Liver (tissue), 9 donors: ENCODE results near the gene PDE4B. TPM values are rescaled to one million over a fixed set of nuclear protein-coding genes. Genes with fewer than 3 reads are reported as not detected.

Experiments
- DNase-seq: peaks from one replicate; pipeline ENCODE4 v3.0.0-alpha.2; 2017; ENCODE audit warnings: low spot score
- H3K27ac ChIP-seq, 2 donors: one replicate each; pipeline ENCODE4 v1.7.0; 2013; ENCODE audit warnings: inconsistent platforms in 2 of 2, low read length in 2 of 2, control low read depth in 1 of 2, low read depth in 1 of 2, mild to moderate bottlenecking in 1 of 2
- H3K27me3 ChIP-seq, 4 donors: one replicate each; pipeline versions ENCODE4 v1.6.1 to v1.7.0; 2013; ENCODE audit warnings: low read length in 3 of 4, inconsistent platforms in 1 of 4, mild to moderate bottlenecking in 1 of 4, moderate library complexity in 1 of 4; ENCODE audit not compliant: control insufficient read depth in 4 of 4, insufficient read depth in 4 of 4
- H3K36me3 ChIP-seq, 4 donors: one replicate each; pipeline versions ENCODE4 v1.6.1 to v1.7.0; 2013; ENCODE audit warnings: low read length in 3 of 4, mild to moderate bottlenecking in 3 of 4, low read depth in 1 of 4, moderate library complexity in 1 of 4; ENCODE audit not compliant: control insufficient read depth in 4 of 4, insufficient read depth in 3 of 4
- H3K4me1 ChIP-seq, 4 donors: one replicate each; pipeline versions ENCODE4 v1.6.1 to v1.7.0; 2013; ENCODE audit warnings: low read length in 3 of 4, mild to moderate bottlenecking in 3 of 4, moderate library complexity in 1 of 4; ENCODE audit not compliant: control insufficient read depth in 4 of 4, insufficient read depth in 4 of 4
- H3K4me3 ChIP-seq, 3 donors: one replicate each; pipeline versions ENCODE4 v1.6.1 to v1.7.0; 2013; ENCODE audit warnings: low read length in 3 of 3, control low read depth in 1 of 3, low read depth in 1 of 3, mild to moderate bottlenecking in 1 of 3
- H3K9ac ChIP-seq, 2 donors: one replicate each; pipeline ENCODE4 v1.7.0; 2013; ENCODE audit warnings: low read length in 2 of 2, mild to moderate bottlenecking in 2 of 2, moderate library complexity in 2 of 2, control low read depth in 1 of 2, low read depth in 1 of 2
- H3K9me3 ChIP-seq, 4 donors: one replicate each; pipeline versions ENCODE4 v1.6.1 to v1.7.0; 2013; ENCODE audit warnings: low read length in 3 of 4; ENCODE audit not compliant: control insufficient read depth in 4 of 4
- ATF3 ChIP-seq: IDR thresholded peaks from 2 replicates; pipeline ENCODE4 v1.6.1; 2016; ENCODE audit warnings: antibody characterized with exemption
- CTCF ChIP-seq: fragments of 150-350 bp; IDR thresholded peaks from 2 replicates; pipeline ENCODE4 v1.5.1; 2017; ENCODE audit warnings: improper control_type of control experiment, low read depth, low read length; ENCODE audit not compliant: missing input control
- EGR1 ChIP-seq, 2 donors: IDR thresholded peaks; 2 replicates each; pipeline ENCODE4 v1.6.1; 2016 to 2018; ENCODE audit warnings: antibody characterized with exemption in 2 of 2, low read depth in 2 of 2
- FOXA1 ChIP-seq: IDR thresholded peaks from 2 replicates; pipeline ENCODE4 v1.6.1; 2016; ENCODE audit warnings: antibody characterized with exemption
- FOXA2 ChIP-seq: IDR thresholded peaks from 2 replicates; pipeline ENCODE4 v1.6.1; 2016; ENCODE audit warnings: antibody characterized with exemption
- GABPA ChIP-seq, 2 donors: IDR thresholded peaks in 1 of 2; conservative IDR thresholded peaks in 1 of 2; 2 replicates each; pipeline ENCODE4 v1.6.1; 2016; ENCODE audit warnings: antibody characterized with exemption in 2 of 2, mild to moderate bottlenecking in 1 of 2, moderate library complexity in 1 of 2
- HNF4A ChIP-seq, 2 donors: conservative IDR thresholded peaks; 2 replicates each; pipeline ENCODE4 v1.6.1; 2016; ENCODE audit warnings: antibody characterized with exemption in 2 of 2, mild to moderate bottlenecking in 2 of 2
- HNF4G ChIP-seq: IDR thresholded peaks from 2 replicates; pipeline ENCODE4 v1.6.1; 2016; ENCODE audit warnings: antibody characterized with exemption
- JUND ChIP-seq, 2 donors: IDR thresholded peaks; 2 replicates each; pipeline ENCODE4 v1.6.1; 2016; ENCODE audit warnings: antibody characterized with exemption in 2 of 2
- NR2F2 ChIP-seq: IDR thresholded peaks from 2 replicates; pipeline ENCODE4 v1.6.1; 2016; ENCODE audit warnings: antibody characterized with exemption
- RAD21 ChIP-seq, 2 donors: IDR thresholded peaks; 2 replicates each; pipeline ENCODE4 v1.6.1; 2016; ENCODE audit warnings: antibody characterized with exemption in 2 of 2, mild to moderate bottlenecking in 2 of 2
- REST ChIP-seq: IDR thresholded peaks from 2 replicates; pipeline ENCODE4 v1.6.1; 2016; ENCODE audit warnings: antibody characterized with exemption, mild to moderate bottlenecking
- RXRA ChIP-seq, 2 donors: IDR thresholded peaks; 2 replicates each; pipeline ENCODE4 v1.6.1; 2017 to 2018; ENCODE audit warnings: antibody characterized with exemption in 2 of 2, mild to moderate bottlenecking in 1 of 2
- SP1 ChIP-seq: IDR thresholded peaks from 2 replicates; pipeline ENCODE4 v1.6.1; 2018; ENCODE audit warnings: antibody characterized with exemption, mild to moderate bottlenecking
- TAF1 ChIP-seq: conservative IDR thresholded peaks from 2 replicates; pipeline ENCODE4 v1.6.1; 2016; ENCODE audit warnings: antibody characterized with exemption, mild to moderate bottlenecking
- YY1 ChIP-seq: IDR thresholded peaks from 2 replicates; pipeline ENCODE4 v1.6.1; 2016; ENCODE audit warnings: antibody characterized with exemption, mild to moderate bottlenecking
- ZBTB33 ChIP-seq: IDR thresholded peaks from 2 replicates; pipeline ENCODE4 v1.6.1; 2016; ENCODE audit warnings: antibody characterized with exemption
- WGBS: extraction: QIAGEN DNeasy Blood & Tissue Kit; methylation state at CpG from one replicate; pipeline ENCODE4 v1.1.7; 2013; 5-methylcytosine and 5-hydroxymethylcytosine counted together
- polyA plus RNA-seq, 2 donors: library from polyadenylated mRNA; stranded (reverse) in 1 of 2; unstranded in 1 of 2; fragments of 200-250 nt in 1 of 2; fragments of >200 nt in 1 of 2; fragmentation: Nextera tagmentation in 1 of 2; extraction: Ambion mirVana in 1 of 2; gene quantifications; one replicate each; pipeline versions ENCODE4 v1.2.1 to v1.2.3, GENCODE V29; 2013 to 2015
- total RNA-seq, 2 donors: library from RNA; depleted of rRNA; stranded (reverse); fragments of >200 nt; gene quantifications; one replicate each; pipeline ENCODE4 v1.2.3, GENCODE V29; 2014
- donor health status: healthy.
- donor health status: healthy.
- donor health status: healthy.
- donor health status: healthy.
- donor health status: healthy.

Gene PDE4B
- total and polyA plus RNA-seq, 4 donors = 1.9 to 3.9 (median 2.7) TPM

GRCh38 chr1:65889441-65889840, 96.7 kb downstream of the PDE4B start:
- H3K4me1 ChIP-seq = no peaks in the 10 kb centered on the region
- no peak for DNase-seq
- no peak overlapping the region for H3K9ac ChIP-seq
- H3K27me3 ChIP-seq = no peaks in the 10 kb centered on the region
- TF ChIP-seq JUND (IDR thresholded peaks at IDR 0.05) (no peak), FOXA1 (no peak), ATF3 (no peak), NR2F2 (no peak), ZBTB33 (no peak), REST (no peak), RAD21 (IDR thresholded peaks at IDR 0.05) (no peak), HNF4G (no peak), YY1 (no peak), EGR1 (IDR thresholded peaks at IDR 0.05; ENCODE audit: low read depth in 2 of 2) (no peak), SP1 (no peak), FOXA2 (no peak), HNF4A (conservative IDR thresholded peaks at IDR 0.05) (no peak), RXRA (IDR thresholded peaks at IDR 0.05) (no peak)
- no peak overlapping the region for H3K4me3 ChIP-seq
- no peak overlapping the region for H3K27ac ChIP-seq
- H3K9me3 ChIP-seq = no peaks in the 10 kb centered on the region
- no peaks in the 10 kb centered on the region for H3K36me3 ChIP-seq

- Histone ChIP-seq H3K27me3 (no peaks in the 10 kb centered on the region), H3K9me3 (no peaks in the 10 kb centered on the region), H3K27ac (no peak overlapping the region), H3K4me1 (no peaks in the 10 kb centered on the region), H3K9ac (no peak overlapping the region), H3K4me3 (no peak overlapping the region), H3K36me3 (no peaks in the 10 kb centered on the region)
- 31% methylated on average over 3 of the region's 3 CpGs for WGBS
- no peak for DNase-seq
- TF ChIP-seq FOXA2 (no peak), ZBTB33 (no peak), RAD21 (IDR thresholded peaks at IDR 0.05) (no peak), RXRA (IDR thresholded peaks at IDR 0.05) (no peak), JUND (IDR thresholded peaks at IDR 0.05) (no peak), TAF1 (no peak), HNF4A (conservative IDR thresholded peaks at IDR 0.05) (no peak), CTCF (no peak), GABPA (IDR thresholded peaks at IDR 0.05 in 1 of 2, conservative IDR thresholded peaks at IDR 0.05 in 1 of 2) (no peak), SP1 (no peak), REST (no peak), YY1 (no peak), FOXA1 (no peak), ATF3 (no peak), NR2F2 (no peak), HNF4G (no peak), EGR1 (IDR thresholded peaks at IDR 0.05; ENCODE audit: low read depth in 2 of 2) (no peak)
Observed at GRCh38 chr1:65890201-65890843, 97.6 kb downstream of the PDE4B start.
